GM12878 (cell line): ENCODE results near the gene NT5C3A. TPM values are rescaled to one million over a fixed set of nuclear protein-coding genes. Genes with fewer than 3 reads are reported as not detected.

Experiments
- ASH2L ChIP-seq: fragments of 300-600, 200-600 bp; sonication (generic); IDR thresholded peaks from 2 replicates; pipeline ENCODE4 v1.6.1; 2017; ENCODE audit warnings: low read depth, mild to moderate bottlenecking, borderline replicate concordance
- BCL3 ChIP-seq: IDR thresholded peaks from 2 replicates; pipeline ENCODE4 v1.6.1; 2011; ENCODE audit warnings: borderline replicate concordance, low read depth, mild to moderate bottlenecking, moderate library complexity, low read length; ENCODE audit not compliant: insufficient read depth, poor library complexity, severe bottlenecking
- CEBPZ ChIP-seq: fragments of 150-350 bp; IDR thresholded peaks from 2 replicates; pipeline ENCODE4 v1.6.1; 2016; ENCODE audit warnings: low read depth, low read length
- CREB1 ChIP-seq: IDR thresholded peaks from 2 replicates; pipeline ENCODE4 v1.6.1; 2012; ENCODE audit warnings: low read depth, mild to moderate bottlenecking, inconsistent platforms
- CTCF ChIP-seq, 3 experiments: IDR thresholded peaks in 2 of 3; conservative IDR thresholded peaks in 1 of 3; 2 replicates each; pipeline ENCODE4 v1.5.1; 2011; ENCODE audit warnings: low read depth in 3 of 3, low read length in 3 of 3, mild to moderate bottlenecking in 3 of 3, control low read depth in 2 of 3, moderate library complexity in 2 of 3, inconsistent platforms in 1 of 3, mixed read lengths in 1 of 3; ENCODE audit not compliant: control insufficient read depth in 2 of 3, insufficient read depth in 1 of 3; ENCODE audit errors: extremely low read depth in 1 of 3
- MEF2B ChIP-seq: fragments of 450-650 bp; IDR thresholded peaks from 2 replicates; pipeline ENCODE4 v1.6.1; 2018; ENCODE audit warnings: mild to moderate bottlenecking, moderate library complexity; ENCODE audit not compliant: partially characterized antibody, poor library complexity, severe bottlenecking
- MLLT1 ChIP-seq: fragments of 450-650 bp; IDR thresholded peaks from 2 replicates; pipeline ENCODE4 v1.6.1; 2016; ENCODE audit warnings: mild to moderate bottlenecking
- NBN ChIP-seq: fragments of 450-650 bp; IDR thresholded peaks from 2 replicates; pipeline ENCODE4 v1.6.1; 2016
- RAD51 ChIP-seq: fragments of 450-650 bp; IDR thresholded peaks from 2 replicates; pipeline ENCODE4 v1.6.1; 2016; ENCODE audit warnings: moderate library complexity, mild to moderate bottlenecking, inconsistent platforms
- ZBED1 ChIP-seq: IDR thresholded peaks from 2 replicates; pipeline ENCODE4 v1.6.1; 2016; ENCODE audit warnings: borderline replicate concordance
- ZNF274 ChIP-seq: IDR thresholded peaks from one replicate; pipeline ENCODE4 v1.8.0; 2011; ENCODE audit not compliant: insufficient read length, insufficient read depth
- polyA plus RNA-seq, 11 experiments: library from polyadenylated mRNA; depleted of rRNA in 4 of 11; unstranded in 6 of 11; stranded (reverse) in 5 of 11; fragments of >200 nt; fragmentation: Nextera tagmentation in 4 of 11; fragmentation: Illumina TruSeq in 1 of 11; extraction: Ambion mirVana in 4 of 11; extraction: Trizol in 1 of 11; gene quantifications; 1 replicate in 1 of 11; 2 replicates in 10 of 11; pipeline versions ENCODE4 v1.2.1 to v1.2.3, GENCODE V29; 2011 to 2016; ENCODE audit warnings: inconsistent platforms in 2 of 11, missing spikeins in 2 of 11, low read depth in 1 of 11
- total RNA-seq, 4 experiments: library from RNA; depleted of rRNA in 3 of 4; stranded (reverse); fragments of >200 nt in 3 of 4; fragmentation: Illumina TruSeq in 1 of 4; extraction: Trizol in 1 of 4; gene quantifications; 2 replicates each; pipeline versions ENCODE4 v1.2.1 to v1.2.3, GENCODE V29; 2013 to 2021
- TF ChIP-seq, protein P1 (sequence below): fragments of 450-650 bp; formaldehyde crosslinking; IDR thresholded peaks from 2 replicates; pipeline ENCODE4 v1.4.0; 2022; ENCODE audit warnings: mild to moderate bottlenecking, moderate library complexity
- TF ChIP-seq, protein P2 (sequence below): IDR thresholded peaks from 2 replicates; pipeline ENCODE4 v1.6.1; 2011; ENCODE audit warnings: mild to moderate bottlenecking, low read depth, low read length, moderate library complexity; ENCODE audit not compliant: insufficient replicate concordance

The NT5C3A gene
- total and polyA plus RNA-seq, 10 of the 15 experiments (the other 5 are each of a cell fraction or from before 2014, with no cell fraction given) = 53.0 to 111 (median 71.4) TPM

GRCh38 chr7:33107136-33108066 lies 44.8 kb upstream of the NT5C3A start (continued):
- TF ChIP-seq MEF2B = no peak
- TF ChIP-seq CREB1 = no peak
- peak; percentile 81 for TF ChIP-seq RAD51
- TF ChIP-seq BCL3 = no peak
- peak; percentile 41 to 66 (median 59); a peak in 5 of 6 replicates for TF ChIP-seq CTCF (IDR thresholded peaks at IDR 0.05 in 2 of 3, conservative IDR thresholded peaks at IDR 0.05 in 1 of 3; ENCODE audit: control insufficient read depth in 2 of 3, extremely low read depth in 1 of 3, insufficient read depth in 1 of 3, low read depth in 3 of 3, low read length in 3 of 3)
- TF ChIP-seq, protein P1, sequence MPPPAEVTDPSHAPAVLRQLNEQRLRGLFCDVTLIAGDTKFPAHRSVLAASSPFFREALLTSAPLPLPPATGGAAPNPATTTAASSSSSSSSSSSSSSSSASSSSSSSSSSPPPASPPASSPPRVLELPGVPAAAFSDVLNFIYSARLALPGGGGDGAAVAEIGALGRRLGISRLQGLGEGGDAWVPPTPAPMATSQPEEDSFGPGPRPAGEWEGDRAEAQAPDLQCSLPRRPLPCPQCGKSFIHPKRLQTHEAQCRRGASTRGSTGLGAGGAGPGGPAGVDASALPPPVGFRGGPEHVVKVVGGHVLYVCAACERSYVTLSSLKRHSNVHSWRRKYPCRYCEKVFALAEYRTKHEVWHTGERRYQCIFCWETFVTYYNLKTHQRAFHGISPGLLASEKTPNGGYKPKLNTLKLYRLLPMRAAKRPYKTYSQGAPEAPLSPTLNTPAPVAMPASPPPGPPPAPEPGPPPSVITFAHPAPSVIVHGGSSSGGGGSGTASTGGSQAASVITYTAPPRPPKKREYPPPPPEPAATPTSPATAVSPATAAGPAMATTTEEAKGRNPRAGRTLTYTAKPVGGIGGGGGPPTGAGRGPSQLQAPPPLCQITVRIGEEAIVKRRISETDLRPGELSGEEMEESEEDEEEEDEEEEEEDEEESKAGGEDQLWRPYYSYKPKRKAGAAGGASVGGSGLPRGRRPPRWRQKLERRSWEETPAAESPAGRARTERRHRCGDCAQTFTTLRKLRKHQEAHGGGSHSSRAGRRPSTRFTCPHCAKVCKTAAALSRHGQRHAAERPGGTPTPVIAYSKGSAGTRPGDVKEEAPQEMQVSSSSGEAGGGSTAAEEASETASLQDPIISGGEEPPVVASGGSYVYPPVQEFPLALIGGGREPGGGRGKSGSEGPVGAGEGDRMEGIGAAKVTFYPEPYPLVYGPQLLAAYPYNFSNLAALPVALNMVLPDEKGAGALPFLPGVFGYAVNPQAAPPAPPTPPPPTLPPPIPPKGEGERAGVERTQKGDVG (CRISPR knock-in tag) = no peak
- TF ChIP-seq NBN = no peak
- no peak for TF ChIP-seq ASH2L
- TF ChIP-seq, protein P2, sequence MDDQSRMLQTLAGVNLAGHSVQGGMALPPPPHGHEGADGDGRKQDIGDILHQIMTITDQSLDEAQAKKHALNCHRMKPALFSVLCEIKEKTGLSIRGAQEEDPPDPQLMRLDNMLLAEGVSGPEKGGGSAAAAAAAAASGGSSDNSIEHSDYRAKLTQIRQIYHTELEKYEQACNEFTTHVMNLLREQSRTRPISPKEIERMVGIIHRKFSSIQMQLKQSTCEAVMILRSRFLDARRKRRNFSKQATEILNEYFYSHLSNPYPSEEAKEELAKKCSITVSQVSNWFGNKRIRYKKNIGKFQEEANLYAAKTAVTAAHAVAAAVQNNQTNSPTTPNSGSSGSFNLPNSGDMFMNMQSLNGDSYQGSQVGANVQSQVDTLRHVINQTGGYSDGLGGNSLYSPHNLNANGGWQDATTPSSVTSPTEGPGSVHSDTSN = no peak
- TF ChIP-seq ZNF274 = no peak
- no peak for TF ChIP-seq ZBED1
- TF ChIP-seq MLLT1 = no peak; the same call in 1 of the 2 replicates
- TF ChIP-seq CEBPZ = no peak
